ENCODE measurements around the gene DRC3.

DRC3 gene

DNA sequence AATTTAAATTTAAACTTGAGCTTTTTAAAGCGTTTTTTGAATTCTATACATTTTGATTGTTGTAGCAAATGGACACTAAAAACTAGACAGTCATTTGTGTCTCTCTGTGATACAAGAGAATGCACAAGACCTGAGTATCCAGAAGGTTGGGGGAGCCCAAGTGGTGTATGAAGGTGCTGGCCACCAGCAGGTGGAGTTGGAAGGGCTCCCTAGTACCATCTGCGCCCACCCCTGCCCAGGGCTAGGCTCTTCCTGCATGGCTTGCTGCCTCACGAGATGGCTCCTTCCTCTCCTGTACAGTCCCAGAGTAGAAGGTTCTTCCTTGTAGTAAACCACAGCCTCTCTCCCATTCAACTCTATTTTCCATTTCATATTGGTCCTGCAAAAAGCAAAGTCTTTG is 83.6 kb downstream of the DRC3 start:
- DNase-seq (ENCODE audit: low spot score), result no peak

- no peak for DNase-seq (ENCODE audit: low spot score)
Measured at GRCh38 chr17:18059283-18059682, 86.6 kb downstream of the DRC3 start.

DNA sequence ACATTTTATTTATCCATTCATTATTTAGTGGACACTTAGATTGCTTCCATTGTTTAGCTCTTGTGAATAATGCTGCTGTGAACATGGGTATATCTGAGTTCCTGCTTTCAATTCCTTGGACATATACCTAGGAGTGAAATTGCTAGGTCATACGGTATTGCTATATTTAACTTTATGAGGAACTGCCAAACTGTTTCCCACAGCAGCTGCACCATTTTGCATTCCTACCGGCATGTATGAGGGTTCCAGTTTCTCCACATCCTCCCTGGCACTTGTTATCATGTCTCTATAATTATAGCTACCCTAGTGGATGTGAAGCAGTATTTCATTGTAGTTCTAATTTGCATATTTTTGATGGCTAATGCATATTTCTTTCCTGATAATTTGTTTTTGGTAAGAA is 91.4 kb downstream of the DRC3 start:
- no peak for DNase-seq (ENCODE audit: low spot score)

DNA sequence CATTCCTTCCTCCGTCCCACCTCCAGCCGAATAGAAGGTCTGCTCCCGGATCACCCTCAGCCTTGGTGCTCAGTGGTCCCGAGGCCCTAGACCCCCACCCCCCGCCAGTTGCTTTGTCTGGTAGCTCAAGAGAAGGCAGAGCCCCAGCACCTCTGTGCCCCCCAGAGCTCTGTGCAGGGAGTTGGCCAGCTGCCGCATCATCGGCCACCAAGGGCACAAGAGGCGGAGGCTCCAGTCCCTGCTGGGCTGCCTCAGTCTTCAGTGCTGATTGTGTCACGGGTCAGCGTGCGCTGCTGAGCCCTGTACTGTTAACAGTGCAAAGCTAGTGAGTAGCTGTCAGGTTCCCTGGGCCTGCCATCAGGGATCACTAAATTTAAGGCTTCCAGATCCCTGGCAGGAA is 92.9 kb downstream of the DRC3 start:
- DNase-seq (ENCODE audit: low spot score), result no peak

All from COLO829 (cell line).